A549 (cell line): ENCODE data around the gene TRMT61A. TPM values are rescaled to one million over a fixed set of nuclear protein-coding genes. Genes with fewer than 3 reads are reported as not detected.

ENCODE experiments used
- ATAC-seq, 2 experiments: fragments of 200-7000 bp in 1 of 2; fragments of >200 bp in 1 of 2; cut with Nextera tagmentation in 1 of 2; cut with Tn5 transposase in 1 of 2; 3 replicates each; pipeline versions ENCODE4 v1.8.0 to v1.9.1; 2018 to 2020; ENCODE audit warnings: mild to moderate bottlenecking in 1 of 2, moderate library complexity in 1 of 2
- CTCF ChIA-PET: fragments of 300-600 bp; sonication (Branson Sonifier 250); formaldehyde crosslinking; extraction: SDS; loops from one replicate; lab custom pipeline; 2021; ENCODE audit warnings: antibody characterized with exemption, inconsistent platforms; lab: Yijun Ruan, JAX
- POLR2A ChIA-PET: fragments of 350-600 bp; formaldehyde crosslinking; extraction: SDS; loops from one replicate; lab custom pipeline; 2021; ENCODE audit warnings: antibody characterized with exemption, inconsistent platforms; lab: Yijun Ruan, JAX
- DNase-seq, 2 experiments: peaks; one replicate each; pipeline versions ENCODE4 v3.0.0 to v3.0.0-alpha.2; 2011 to 2016; ENCODE audit warnings: low read depth in 1 of 2, low spot score in 1 of 2
- FAIRE-seq: peaks from 2 replicates; lab custom pipeline; 2011; peaks lifted over from hg19 to GRCh38; lab: Jason Lieb, UNC
- H3K27ac ChIP-seq, 2 experiments: fragments of >200 bp; sonication (Bioruptor Twin); formaldehyde crosslinking; 3 replicates each; pipeline ENCODE4 v1.5.1; 2016 to 2017
- H3K4me1 ChIP-seq: fragments of >200 bp; sonication (Bioruptor Twin); formaldehyde crosslinking; 3 replicates; pipeline ENCODE4 v1.6.1; 2016
- H3K4me2 ChIP-seq: fragments of >200 bp; sonication (Bioruptor Twin); formaldehyde crosslinking; 3 replicates; pipeline ENCODE4 v1.6.1; 2016
- H3K4me3 ChIP-seq: fragments of >200 bp; sonication (Bioruptor Twin); formaldehyde crosslinking; 3 replicates; pipeline ENCODE4 v1.5.1; 2016
- H3K9me3 ChIP-seq: fragments of >200 bp; sonication (Bioruptor Twin); formaldehyde crosslinking; 3 replicates; pipeline ENCODE4 v1.6.1; 2016
- CBX8 ChIP-seq: fragments of 200-600 bp; sonication (generic); IDR thresholded peaks from 2 replicates; pipeline ENCODE4 v1.6.1; 2016
- ELK1 ChIP-seq: fragments of 150-350 bp; IDR thresholded peaks from 2 replicates; pipeline ENCODE4 v1.6.1; 2014; ENCODE audit warnings: low read depth, mild to moderate bottlenecking, low read length
- FOXS1 ChIP-seq: fragments of 250-450 bp; sonication (Bioruptor Pico); IDR thresholded peaks from 2 replicates; pipeline ENCODE4 v1.5.0; 2020; ENCODE audit warnings: mild to moderate bottlenecking, moderate library complexity
- HDAC2 ChIP-seq: fragments of 200-600 bp; sonication (generic); IDR thresholded peaks from 2 replicates; pipeline ENCODE4 v1.6.1; 2016
- JUN ChIP-seq, 2 experiments: fragments of >200 bp; sonication (Bioruptor Twin); formaldehyde crosslinking; IDR thresholded peaks; 2 replicates in 1 of 2; 3 replicates in 1 of 2; pipeline ENCODE4 v1.6.1; 2016 to 2017
- MAZ ChIP-seq: fragments of 150-350 bp; IDR thresholded peaks from 2 replicates; pipeline ENCODE4 v1.6.1; 2014; ENCODE audit warnings: antibody characterized with exemption, low read depth, low read length, borderline replicate concordance
- NPAS2 ChIP-seq: fragments of 250-450 bp; sonication (Bioruptor Pico); IDR thresholded peaks from 2 replicates; pipeline ENCODE4 v1.8.0; 2022; ENCODE audit warnings: mild to moderate bottlenecking, moderate library complexity, borderline replicate concordance
- NR3C1 ChIP-seq: fragments of >200 bp; sonication (Bioruptor Twin); formaldehyde crosslinking; IDR thresholded peaks from 3 replicates; pipeline ENCODE4 v1.6.1; 2017
- PBX3 ChIP-seq: IDR thresholded peaks from 2 replicates; pipeline ENCODE4 v1.6.1; 2012
- PHF8 ChIP-seq: fragments of 200-600 bp; sonication (generic); IDR thresholded peaks from 2 replicates; pipeline ENCODE4 v1.6.1; 2016; ENCODE audit warnings: low read depth, mild to moderate bottlenecking, antibody characterized with exemption, moderate library complexity, borderline replicate concordance
- POLR2A ChIP-seq: IDR thresholded peaks from 2 replicates; pipeline ENCODE4 v1.6.1; 2012; ENCODE audit warnings: mild to moderate bottlenecking, low read length
- POLR2AphosphoS2 ChIP-seq: conservative IDR thresholded peaks from 2 replicates; pipeline ENCODE4 v1.6.1; 2012; ENCODE audit warnings: low read length, improper control_type of control experiment, inconsistent platforms
- RAD21 ChIP-seq, 2 experiments: fragments of >200 bp in 1 of 2; sonication (Bioruptor Twin) in 1 of 2; formaldehyde crosslinking in 1 of 2; IDR thresholded peaks in 1 of 2; conservative IDR thresholded peaks in 1 of 2; 2 replicates in 1 of 2; 3 replicates in 1 of 2; pipeline ENCODE4 v1.6.1; 2012 to 2018; ENCODE audit warnings: inconsistent platforms in 1 of 2
- RFX5 ChIP-seq: fragments of 450-650 bp; IDR thresholded peaks from 2 replicates; pipeline ENCODE4 v1.7.1; 2014; ENCODE audit warnings: antibody characterized with exemption, mild to moderate bottlenecking, moderate library complexity
- ZSCAN20 ChIP-seq: fragments of 250-450 bp; sonication (Bioruptor Pico); IDR thresholded peaks from 2 replicates; pipeline ENCODE4 v1.8.0; 2022; ENCODE audit warnings: mild to moderate bottlenecking, moderate library complexity
- WGBS: methylation state at CpG from one replicate; pipeline ENCODE4 v1.1.6; 2017; ENCODE audit errors: missing lambda C conversion rate; 5-methylcytosine and 5-hydroxymethylcytosine counted together
- polyA plus RNA-seq, 4 experiments: library from polyadenylated mRNA; depleted of rRNA in 3 of 4; stranded (reverse); fragments of >200 nt; fragmentation: RNase III in 1 of 4; extraction: RNeasy Plus Mini Kit Qiagen cat#74134 plus additional on column Dnase treatment in 1 of 4; gene quantifications; 2 replicates in 3 of 4; 3 replicates in 1 of 4; pipeline ENCODE4 v1.2.3, GENCODE V29; 2011 to 2017
- TF ChIP-seq, protein P1 (sequence below): fragments of >200 bp; sonication (Bioruptor Twin); formaldehyde crosslinking; IDR thresholded peaks from 3 replicates; pipeline ENCODE4 v1.5.1; 2016
- TF ChIP-seq, protein P2 (sequence below): fragments of >200 bp; sonication (Bioruptor Twin); formaldehyde crosslinking; IDR thresholded peaks from 2 replicates; pipeline ENCODE4 v1.6.1; 2016

The TRMT61A gene
- polyA plus RNA-seq, 2 of the 4 experiments (the other 2 are of a cell fraction) = 8.3 to 19.4 TPM

GRCh38 chr14:103538291-103539055 is 9.5 kb downstream of the TRMT61A start:
- WGBS = 79% methylated on average over 21 of the region's 30 CpGs
- no peak for FAIRE-seq
- no peaks in the 10 kb centered on the region for H3K9me3 ChIP-seq
- TF ChIP-seq, protein P1, sequence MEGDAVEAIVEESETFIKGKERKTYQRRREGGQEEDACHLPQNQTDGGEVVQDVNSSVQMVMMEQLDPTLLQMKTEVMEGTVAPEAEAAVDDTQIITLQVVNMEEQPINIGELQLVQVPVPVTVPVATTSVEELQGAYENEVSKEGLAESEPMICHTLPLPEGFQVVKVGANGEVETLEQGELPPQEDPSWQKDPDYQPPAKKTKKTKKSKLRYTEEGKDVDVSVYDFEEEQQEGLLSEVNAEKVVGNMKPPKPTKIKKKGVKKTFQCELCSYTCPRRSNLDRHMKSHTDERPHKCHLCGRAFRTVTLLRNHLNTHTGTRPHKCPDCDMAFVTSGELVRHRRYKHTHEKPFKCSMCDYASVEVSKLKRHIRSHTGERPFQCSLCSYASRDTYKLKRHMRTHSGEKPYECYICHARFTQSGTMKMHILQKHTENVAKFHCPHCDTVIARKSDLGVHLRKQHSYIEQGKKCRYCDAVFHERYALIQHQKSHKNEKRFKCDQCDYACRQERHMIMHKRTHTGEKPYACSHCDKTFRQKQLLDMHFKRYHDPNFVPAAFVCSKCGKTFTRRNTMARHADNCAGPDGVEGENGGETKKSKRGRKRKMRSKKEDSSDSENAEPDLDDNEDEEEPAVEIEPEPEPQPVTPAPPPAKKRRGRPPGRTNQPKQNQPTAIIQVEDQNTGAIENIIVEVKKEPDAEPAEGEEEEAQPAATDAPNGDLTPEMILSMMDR = no peak
- TF ChIP-seq NR3C1 = no peak
- no peak for TF ChIP-seq JUN (IDR thresholded peaks at IDR 0.05)
- TF ChIP-seq, protein P2, sequence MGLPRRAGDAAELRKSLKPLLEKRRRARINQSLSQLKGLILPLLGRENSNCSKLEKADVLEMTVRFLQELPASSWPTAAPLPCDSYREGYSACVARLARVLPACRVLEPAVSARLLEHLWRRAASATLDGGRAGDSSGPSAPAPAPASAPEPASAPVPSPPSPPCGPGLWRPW = no peak
- TF ChIP-seq PBX3 = no peak
- TF ChIP-seq POLR2AphosphoS2 = no peak
- no peak for TF ChIP-seq MAZ
- no peak for TF ChIP-seq ELK1
- TF ChIP-seq, all 56 proteins: peak for 0
- Histone ChIP-seq H3K4me2 (no peak overlapping the region), H3K4me3 (no peak overlapping the region), H3K27ac (peak overlapping the region in 1 of 2 experiments; percentile 26; a peak in 1 of 6 replicates), H3K4me1 (peaks cover 38% of the 10 kb centered on the region)
- ChIA-PET CTCF (interaction anchor here (12.7 to 28.8 kb wide), 2 partner anchors 6 to 19 kb away, joined by 184 to 489 read pairs; partner anchors contain the start of gene CKB), POLR2A (interaction anchor here (0.9 to 1.9 kb wide), 2 partner anchors 10 to 17 kb away, joined by 4 to 6 read pairs; partner anchors contain the start of gene TRMT61A)
- peak in 1 of 2 experiments; percentile 1; a peak in 2 of 6 replicates for ATAC-seq
- no peak for DNase-seq

GRCh38 chr14:103539056-103539825 is 10.2 kb downstream of the TRMT61A start:
- no peaks in the 10 kb centered on the region for H3K9me3 ChIP-seq
- 92% methylated on average over 25 of the region's 28 CpGs for WGBS
- peaks cover 38% of the 10 kb centered on the region for H3K4me1 ChIP-seq
- ATAC-seq = peak in 1 of 2 experiments; percentile 4; a peak in 1 of 6 replicates
- ChIA-PET POLR2A (interaction anchor here (0.9 to 1.9 kb wide), 2 partner anchors 10 to 17 kb away, joined by 4 to 6 read pairs; partner anchors contain the start of gene TRMT61A), CTCF (interaction anchor here (11.8 to 28.8 kb wide), 3 partner anchors 6 to 20 kb away, joined by 184 to 489 read pairs (median 184); partner anchors contain the start of genes CKB and TRMT61A)
- FAIRE-seq = no peak
- TF ChIP-seq FOXS1 (CRISPR knock-in tag) (no peak), RAD21 (conservative IDR thresholded peaks at IDR 0.05 in 1 of 2, IDR thresholded peaks at IDR 0.05 in 1 of 2) (no peak), CBX8 (no peak), RFX5 (no peak), ZSCAN20 (CRISPR knock-in tag) (no peak), POLR2AphosphoS2 (no peak), PHF8 (no peak), POLR2A (no peak), HDAC2 (no peak), NPAS2 (CRISPR knock-in tag) (no peak)
- TF ChIP-seq, protein P1 = no peak
- H3K27ac ChIP-seq = peak overlapping the region in 1 of 2 experiments; percentile 26; a peak in 1 of 6 replicates
- DNase-seq = no peak
- H3K4me3 ChIP-seq = no peak overlapping the region
- no peak overlapping the region for H3K4me2 ChIP-seq
